PC-9 (cell line): ENCODE results near the gene COL6A1. TPM values are rescaled to one million over a fixed set of nuclear protein-coding genes. Genes with fewer than 3 reads are reported as not detected.
"Not testable (repeated sequence)": the region's sequence is repeated elsewhere in the genome, so short reads cannot be mapped to it uniquely, and the experiment has no call there.

Source experiments
- BruUV-seq: library from RNA; stranded (reverse); fragments of 400-500 nt; replicated peaks from 2 replicates; lab custom pipeline; 2021; lab: Mats Ljungman, UMichigan
- CTCF ChIA-PET: fragments of 300-600 bp; sonication (Branson Sonifier 250); formaldehyde crosslinking; loops from one replicate; lab custom pipeline; 2022; ENCODE audit warnings: antibody characterized with exemption; lab: Charles Lee
- POLR2A ChIA-PET: fragments of 300-600 bp; sonication (Branson Sonifier 250); formaldehyde crosslinking; loops from one replicate; lab custom pipeline; 2022; ENCODE audit warnings: antibody characterized with exemption; ENCODE audit not compliant: unreplicated experiment; lab: Charles Lee
- DNase-seq, 2 experiments: peaks; one replicate each; pipeline versions ENCODE4 v3.0.0 to v3.0.0-alpha.2; 2015 to 2022; ENCODE audit warnings: mixed read lengths in 1 of 2
- H2AFZ ChIP-seq: fragments of 200-600 bp; sonication (generic); 2 replicates; pipeline ENCODE4 v1.8.1; 2017; ENCODE audit warnings: antibody characterized with exemption
- H3F3A ChIP-seq: fragments of 200-600 bp; sonication (generic); 2 replicates; pipeline ENCODE4 v1.8.1; 2017; ENCODE audit warnings: antibody characterized with exemption, mild to moderate bottlenecking, low read depth; ENCODE audit not compliant: insufficient read depth
- H3K27ac ChIP-seq: fragments of 200-600 bp; sonication (generic); 2 replicates; pipeline ENCODE4 v1.6.1; 2016; ENCODE audit warnings: mixed run types
- H3K27me3 ChIP-seq: fragments of 200-600 bp; sonication (generic); 2 replicates; pipeline ENCODE4 v1.6.1; 2016; ENCODE audit warnings: low read depth, mixed run types; ENCODE audit not compliant: insufficient read depth
- H3K36me3 ChIP-seq: fragments of 200-600 bp; sonication (generic); 2 replicates; pipeline ENCODE4 v1.6.1; 2016; ENCODE audit warnings: low read depth, mixed run types
- H3K4me1 ChIP-seq: fragments of 200-600 bp; sonication (generic); replicated peaks from 2 replicates; pipeline ENCODE4 v1.6.1; 2016; ENCODE audit warnings: mixed run types; ENCODE audit not compliant: insufficient read depth
- H3K4me2 ChIP-seq: fragments of 200-600 bp; sonication (generic); 2 replicates; pipeline ENCODE4 v1.6.1; 2017; ENCODE audit warnings: mixed run types
- H3K4me3 ChIP-seq: fragments of 200-600 bp; sonication (generic); 2 replicates; pipeline ENCODE4 v1.6.1; 2016; ENCODE audit warnings: mixed run types
- H3K79me2 ChIP-seq: fragments of 200-600 bp; sonication (generic); 2 replicates; pipeline ENCODE4 v1.6.1; 2017; ENCODE audit warnings: low read depth, mixed run types
- H3K9me2 ChIP-seq: fragments of 200-600 bp; sonication (generic); 2 replicates; pipeline ENCODE4 v1.8.1; 2017; ENCODE audit warnings: mild to moderate bottlenecking; ENCODE audit not compliant: insufficient read depth
- H3K9me3 ChIP-seq: fragments of 200-600 bp; sonication (generic); 2 replicates; pipeline ENCODE4 v1.8.1; 2016; ENCODE audit warnings: low read depth; ENCODE audit not compliant: insufficient read depth
- H4K20me1 ChIP-seq: fragments of 200-600 bp; sonication (generic); 2 replicates; pipeline ENCODE4 v1.8.1; 2017; ENCODE audit not compliant: insufficient read depth
- EZH2 ChIP-seq: fragments of 200-600 bp; sonication (generic); IDR thresholded peaks from 2 replicates; pipeline ENCODE4 v1.8.0; 2017; ENCODE audit warnings: antibody characterized with exemption, low read depth
- intact Hi-C: fragments of 100-400 bp; cut with micrococcal nuclease; formaldehyde crosslinking; loops from one replicate; pipeline ENCODE4 v1.10.0; 2022; ENCODE audit not compliant: unreplicated experiment
- total RNA-seq: library from RNA; stranded (reverse); gene quantifications from 2 replicates; pipeline ENCODE4 v1.2.3, GENCODE V29; 2021
- TF ChIP-seq, protein P1 (sequence below): fragments of 200-600 bp; sonication (generic); conservative IDR thresholded peaks from 2 replicates; pipeline ENCODE4 v1.6.1; 2017; ENCODE audit warnings: mixed run types, antibody characterized with exemption, mild to moderate bottlenecking, moderate library complexity

The COL6A1 gene
- total RNA-seq, 1 experiment from 2014 or later: 43.1 TPM

DNA sequence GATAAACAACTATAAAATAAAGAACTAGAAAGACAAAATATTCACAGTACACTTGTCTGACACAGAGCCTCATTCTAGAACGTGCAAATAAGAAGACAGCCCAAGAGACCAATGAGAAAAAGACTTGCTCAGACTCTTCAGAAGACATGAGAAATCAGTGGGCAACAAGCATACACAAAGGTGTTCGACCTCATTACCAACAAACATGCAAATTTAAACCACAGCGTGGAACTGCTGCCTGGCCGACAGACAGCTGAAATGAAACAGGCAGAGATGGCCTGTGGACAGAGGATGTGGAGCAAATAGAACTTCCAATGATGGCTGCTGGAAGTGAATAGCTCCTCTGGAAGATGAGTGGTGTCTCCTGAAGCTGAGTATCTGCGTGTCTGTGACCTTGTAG is 22.4 kb upstream of the COL6A1 start:
- ChIA-PET CTCF (no interaction called here), POLR2A (no interaction called here)
- H3K27ac ChIP-seq: no peak overlapping the region
- no peaks in the 10 kb centered on the region for H3K9me2 ChIP-seq
- no peak overlapping the region for H2AFZ ChIP-seq
- H4K20me1 ChIP-seq: no peaks in the 10 kb centered on the region
- peaks cover 11% of the 10 kb centered on the region; the same call in 1 of the 2 replicates for H3K27me3 ChIP-seq
- intact Hi-C loops: no loop called here
- no peaks in the 10 kb centered on the region for H3K79me2 ChIP-seq
- no peaks in the 10 kb centered on the region for H3K9me3 ChIP-seq
- no peaks in the 10 kb centered on the region for H3K36me3 ChIP-seq
- DNase-seq: no peak
- H3K4me2 ChIP-seq: no peak overlapping the region
- TF ChIP-seq, protein P1, sequence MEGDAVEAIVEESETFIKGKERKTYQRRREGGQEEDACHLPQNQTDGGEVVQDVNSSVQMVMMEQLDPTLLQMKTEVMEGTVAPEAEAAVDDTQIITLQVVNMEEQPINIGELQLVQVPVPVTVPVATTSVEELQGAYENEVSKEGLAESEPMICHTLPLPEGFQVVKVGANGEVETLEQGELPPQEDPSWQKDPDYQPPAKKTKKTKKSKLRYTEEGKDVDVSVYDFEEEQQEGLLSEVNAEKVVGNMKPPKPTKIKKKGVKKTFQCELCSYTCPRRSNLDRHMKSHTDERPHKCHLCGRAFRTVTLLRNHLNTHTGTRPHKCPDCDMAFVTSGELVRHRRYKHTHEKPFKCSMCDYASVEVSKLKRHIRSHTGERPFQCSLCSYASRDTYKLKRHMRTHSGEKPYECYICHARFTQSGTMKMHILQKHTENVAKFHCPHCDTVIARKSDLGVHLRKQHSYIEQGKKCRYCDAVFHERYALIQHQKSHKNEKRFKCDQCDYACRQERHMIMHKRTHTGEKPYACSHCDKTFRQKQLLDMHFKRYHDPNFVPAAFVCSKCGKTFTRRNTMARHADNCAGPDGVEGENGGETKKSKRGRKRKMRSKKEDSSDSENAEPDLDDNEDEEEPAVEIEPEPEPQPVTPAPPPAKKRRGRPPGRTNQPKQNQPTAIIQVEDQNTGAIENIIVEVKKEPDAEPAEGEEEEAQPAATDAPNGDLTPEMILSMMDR: no peak
- TF ChIP-seq EZH2: no peak
- H3K4me1 ChIP-seq: no peaks in the 10 kb centered on the region
- no peaks in the 10 kb centered on the region for H3F3A ChIP-seq
- no TSS peak for BruUV-seq
- H3K4me3 ChIP-seq: no peak overlapping the region

DNA sequence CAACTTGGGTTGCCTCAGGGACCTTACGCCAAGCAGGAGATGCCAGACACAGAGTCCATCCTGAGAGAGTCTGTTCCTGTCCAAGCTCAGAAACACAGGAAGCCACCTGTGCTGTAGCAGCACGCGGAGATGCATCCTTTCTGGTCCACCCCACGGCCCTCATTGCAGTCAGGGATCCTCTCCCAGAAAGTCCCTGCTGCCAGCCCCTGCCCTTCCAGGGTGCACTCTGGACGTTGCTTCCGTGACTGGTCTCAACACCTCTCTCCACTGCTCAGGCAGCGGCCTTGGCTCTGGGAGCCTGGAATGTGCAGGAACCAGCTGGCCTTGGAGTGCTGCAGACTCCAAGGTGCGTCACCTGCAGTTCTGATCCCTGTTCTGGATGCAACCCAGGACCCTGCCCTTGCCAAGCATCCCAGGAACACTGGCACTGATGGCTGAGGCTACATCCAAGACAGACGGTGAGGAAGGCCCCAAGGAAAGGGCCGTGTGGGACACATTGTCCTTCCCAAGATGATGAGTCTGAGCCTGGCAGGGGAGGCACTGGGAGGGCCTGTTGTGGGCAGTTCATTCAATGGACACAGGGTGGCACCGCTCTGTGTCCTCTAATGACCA is 21.7 kb upstream of the COL6A1 start:
- Histone ChIP-seq H3K9me3 (no peaks in the 10 kb centered on the region), H3K4me1 (no peaks in the 10 kb centered on the region), H3K9me2 (no peaks in the 10 kb centered on the region), H3F3A (no peaks in the 10 kb centered on the region), H3K4me2 (no peak overlapping the region), H3K79me2 (no peaks in the 10 kb centered on the region), H3K4me3 (no peak overlapping the region), H3K27me3 (peaks cover 11% of the 10 kb centered on the region; the same call in 1 of the 2 replicates), H2AFZ (no peak overlapping the region), H4K20me1 (no peaks in the 10 kb centered on the region), H3K27ac (no peak overlapping the region), H3K36me3 (no peaks in the 10 kb centered on the region)
- intact Hi-C loops: no loop called here
- CTCF ChIA-PET: no interaction called here
- no peak for TF ChIP-seq EZH2
- TF ChIP-seq, protein P1: no peak
- no TSS peak for BruUV-seq
- POLR2A ChIA-PET: no interaction called here
- DNase-seq: no peak

DNA sequence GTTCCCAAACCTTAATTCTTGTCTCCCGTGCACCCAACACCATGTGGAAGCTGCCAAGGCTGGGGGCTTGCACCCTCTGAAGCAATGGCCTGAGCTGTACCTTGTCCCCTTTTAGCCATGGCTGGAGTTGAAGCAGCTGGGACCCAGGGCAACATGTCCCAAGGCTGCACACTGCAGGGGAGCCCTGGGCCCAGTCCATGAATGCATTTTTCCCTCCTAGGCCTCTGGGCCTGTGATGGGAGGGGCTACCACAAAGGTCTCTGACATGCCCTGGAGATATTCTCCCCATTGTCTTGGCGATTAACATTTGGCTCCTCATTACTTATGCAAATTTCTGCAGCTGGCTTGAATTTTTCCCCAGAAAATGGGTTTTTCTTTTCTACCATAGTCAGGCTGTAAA is 20.2 kb upstream of the COL6A1 start:
- BruUV-seq, POLR2A ChIA-PET, H3K9me2 ChIP-seq: not testable (repeated sequence)

More for the DNA sequence above, 20.2 kb upstream of the COL6A1 start:
- H3K4me1 ChIP-seq, DNase-seq, CTCF ChIA-PET, intact Hi-C loops, H3F3A ChIP-seq, H3K4me3 ChIP-seq, H3K9me3 ChIP-seq, H3K27ac ChIP-seq, H4K20me1 ChIP-seq, H2AFZ ChIP-seq, H3K79me2 ChIP-seq, H3K36me3 ChIP-seq, H3K4me2 ChIP-seq: not testable (repeated sequence)
- peaks cover 11% of the 10 kb centered on the region; the same call in 1 of the 2 replicates for H3K27me3 ChIP-seq
